ENCODE measurements around the gene KRT32.

Gene KRT32

GRCh38 chr17:41418116-41418860 is 48.9 kb downstream of the KRT32 start:
- Histone ChIP-seq H3K36me3 (ENCODE audit: control insufficient read depth, insufficient read depth, low read length) (no peaks in the 10 kb centered on the region), H3K9me3 (ENCODE audit: control insufficient read depth, low read length) (no peaks in the 10 kb centered on the region), H3K27me3 (ENCODE audit: control insufficient read depth, insufficient read depth, low read length) (no peaks in the 10 kb centered on the region), H3K4me3 (ENCODE audit: low read length) (no peak overlapping the region), H3K4me1 (ENCODE audit: control insufficient read depth, insufficient read depth, low read length) (peaks cover 8% of the 10 kb centered on the region), H3K9ac (ENCODE audit: low read length) (no peak overlapping the region)

GRCh38 chr17:41417576-41418015 is 49.6 kb downstream of the KRT32 start:
- H3K36me3 ChIP-seq (ENCODE audit: control insufficient read depth, insufficient read depth, low read length), result no peaks in the 10 kb centered on the region
- no peak overlapping the region for H3K4me3 ChIP-seq (ENCODE audit: low read length)
- H3K9ac ChIP-seq (ENCODE audit: low read length), result no peak overlapping the region
- no peaks in the 10 kb centered on the region for H3K27me3 ChIP-seq (ENCODE audit: control insufficient read depth, insufficient read depth, low read length)
- peaks cover 8% of the 10 kb centered on the region for H3K4me1 ChIP-seq (ENCODE audit: control insufficient read depth, insufficient read depth, low read length)
- no peaks in the 10 kb centered on the region for H3K9me3 ChIP-seq (ENCODE audit: control insufficient read depth, low read length)

GRCh38 chr17:41417127-41417526 is 50.1 kb downstream of the KRT32 start:
- Histone ChIP-seq H3K27me3 (ENCODE audit: control insufficient read depth, insufficient read depth, low read length) (no peaks in the 10 kb centered on the region), H3K9me3 (ENCODE audit: control insufficient read depth, low read length) (no peaks in the 10 kb centered on the region), H3K4me3 (ENCODE audit: low read length) (no peak overlapping the region), H3K36me3 (ENCODE audit: control insufficient read depth, insufficient read depth, low read length) (no peaks in the 10 kb centered on the region), H3K9ac (ENCODE audit: low read length) (no peak overlapping the region), H3K4me1 (ENCODE audit: control insufficient read depth, insufficient read depth, low read length) (peaks cover 8% of the 10 kb centered on the region)

- Histone ChIP-seq H3K9me3 (ENCODE audit: control insufficient read depth, low read length) (no peaks in the 10 kb centered on the region), H3K9ac (ENCODE audit: low read length) (no peak overlapping the region), H3K4me1 (ENCODE audit: control insufficient read depth, insufficient read depth, low read length) (peaks cover 8% of the 10 kb centered on the region), H3K36me3 (ENCODE audit: control insufficient read depth, insufficient read depth, low read length) (no peaks in the 10 kb centered on the region), H3K4me3 (ENCODE audit: low read length) (no peak overlapping the region), H3K27me3 (ENCODE audit: control insufficient read depth, insufficient read depth, low read length) (no peaks in the 10 kb centered on the region)
Observed at GRCh38 chr17:41416479-41416878, 50.7 kb downstream of the KRT32 start.

GRCh38 chr17:41415833-41416335 is 51.3 kb downstream of the KRT32 start:
- peaks cover 8% of the 10 kb centered on the region for H3K4me1 ChIP-seq (ENCODE audit: control insufficient read depth, insufficient read depth, low read length)
- no peaks in the 10 kb centered on the region for H3K9me3 ChIP-seq (ENCODE audit: control insufficient read depth, low read length)
- H3K36me3 ChIP-seq (ENCODE audit: control insufficient read depth, insufficient read depth, low read length), result no peaks in the 10 kb centered on the region
- H3K4me3 ChIP-seq (ENCODE audit: low read length), result no peak overlapping the region
- H3K9ac ChIP-seq (ENCODE audit: low read length), result no peak overlapping the region
- no peaks in the 10 kb centered on the region for H3K27me3 ChIP-seq (ENCODE audit: control insufficient read depth, insufficient read depth, low read length)

GRCh38 chr17:41415411-41415810 is 51.8 kb downstream of the KRT32 start:
- Histone ChIP-seq H3K4me1 (ENCODE audit: control insufficient read depth, insufficient read depth, low read length) (peaks cover 8% of the 10 kb centered on the region), H3K36me3 (ENCODE audit: control insufficient read depth, insufficient read depth, low read length) (no peaks in the 10 kb centered on the region), H3K9me3 (ENCODE audit: control insufficient read depth, low read length) (no peaks in the 10 kb centered on the region)

GRCh38 chr17:41413982-41414381 is 53.2 kb downstream of the KRT32 start:
- Histone ChIP-seq H3K27me3 (ENCODE audit: control insufficient read depth, insufficient read depth, low read length) (no peaks in the 10 kb centered on the region), H3K4me3 (ENCODE audit: low read length) (no peak overlapping the region), H3K9ac (ENCODE audit: low read length) (no peak overlapping the region), H3K9me3 (ENCODE audit: control insufficient read depth, low read length) (no peaks in the 10 kb centered on the region), H3K36me3 (ENCODE audit: control insufficient read depth, insufficient read depth, low read length) (no peaks in the 10 kb centered on the region), H3K4me1 (ENCODE audit: control insufficient read depth, insufficient read depth, low read length) (peaks cover 8% of the 10 kb centered on the region)

More at GRCh38 chr17:41415411-41415810, 51.8 kb downstream of the KRT32 start:
- H3K27me3 ChIP-seq (ENCODE audit: control insufficient read depth, insufficient read depth, low read length), result no peaks in the 10 kb centered on the region
- no peak overlapping the region for H3K4me3 ChIP-seq (ENCODE audit: low read length)
- no peak overlapping the region for H3K9ac ChIP-seq (ENCODE audit: low read length)

GRCh38 chr17:41413353-41413957 is 53.7 kb downstream of the KRT32 start:
- H3K36me3 ChIP-seq (ENCODE audit: control insufficient read depth, insufficient read depth, low read length), result no peaks in the 10 kb centered on the region
- no peak overlapping the region for H3K9ac ChIP-seq (ENCODE audit: low read length)
- peaks cover 8% of the 10 kb centered on the region for H3K4me1 ChIP-seq (ENCODE audit: control insufficient read depth, insufficient read depth, low read length)
- no peaks in the 10 kb centered on the region for H3K9me3 ChIP-seq (ENCODE audit: control insufficient read depth, low read length)
- H3K27me3 ChIP-seq (ENCODE audit: control insufficient read depth, insufficient read depth, low read length), result no peaks in the 10 kb centered on the region
- no peak overlapping the region for H3K4me3 ChIP-seq (ENCODE audit: low read length)

- Histone ChIP-seq H3K4me1 (ENCODE audit: control insufficient read depth, insufficient read depth, low read length) (no peaks in the 10 kb centered on the region), H3K9me3 (ENCODE audit: control insufficient read depth, low read length) (no peaks in the 10 kb centered on the region)
Observed at GRCh38 chr17:41411072-41411840, 55.9 kb downstream of the KRT32 start.

More at GRCh38 chr17:41411072-41411840, 55.9 kb downstream of the KRT32 start:
- Histone ChIP-seq H3K4me3 (ENCODE audit: low read length) (no peak overlapping the region), H3K36me3 (ENCODE audit: control insufficient read depth, insufficient read depth, low read length) (no peaks in the 10 kb centered on the region), H3K27me3 (ENCODE audit: control insufficient read depth, insufficient read depth, low read length) (no peaks in the 10 kb centered on the region), H3K9ac (ENCODE audit: low read length) (no peak overlapping the region)
